ENCODE results near the gene SDK1. TPM values are rescaled to one million over a fixed set of nuclear protein-coding genes. Genes with fewer than 3 reads are reported as not detected.

Gene SDK1
- total and polyA plus RNA-seq, 2 donors (not counting 3 experiments of a cell fraction or from before 2014, with no cell fraction given), result 1.6 to 3.9 TPM

GRCh38 chr7:4265066-4265465 is 964.0 kb downstream of the SDK1 start:
- H3K36me3 ChIP-seq (ENCODE audit: control insufficient read depth in 2 of 2, extremely low read depth in 1 of 2, insufficient read depth in 2 of 2, low read length in 2 of 2), result no peaks in the 10 kb centered on the region
- H3K9me3 ChIP-seq (replicated peaks; ENCODE audit: control insufficient read depth, insufficient read depth, low read length), result peaks cover 2% of the 10 kb centered on the region
- no peak overlapping the region for H3K4me2 ChIP-seq (ENCODE audit: insufficient read depth, low read length)
- no TSS peak for BruUV-seq (replicated peaks)
- dilution Hi-C loops (cut with MboI; ENCODE audit: extremely low pct_ligation_motif_present, low sequenced_read_pairs) (no loop called here), intact Hi-C loops (cut with micrococcal nuclease) (no loop called here)
- H3K9ac ChIP-seq (replicated peaks; ENCODE audit: extremely low read depth, insufficient read depth, low read length), result no peak overlapping the region
- no peaks in the 10 kb centered on the region for H3K27me3 ChIP-seq (ENCODE audit: control insufficient read depth in 2 of 2, insufficient read depth in 2 of 2, low read length in 2 of 2)
- H3K27ac ChIP-seq (ENCODE audit: insufficient read depth, low read depth, low read length), result no peak overlapping the region
- H2AFZ ChIP-seq (ENCODE audit: low read depth, low read length), result no peak overlapping the region
- ChIA-PET POLR2A (no interaction called here), CTCF (no interaction called here)
- TF ChIP-seq MAX (IDR thresholded peaks at IDR 0.05; ENCODE audit: insufficient read depth, insufficient read length) (no peak), CTCF (IDR thresholded peaks at IDR 0.05; ENCODE audit: extremely low read depth in 1 of 2, insufficient read depth in 1 of 2, low read depth in 1 of 2, low read length in 2 of 2) (no peak), EZH2 (IDR thresholded peaks at IDR 0.05; ENCODE audit: borderline replicate concordance, low read depth, low read length, severe bottlenecking) (no peak), GATA2 (IDR thresholded peaks at IDR 0.05; ENCODE audit: insufficient read depth, insufficient read length, low read depth, low read length) (no peak), POLR2A (IDR thresholded peaks at IDR 0.05; ENCODE audit: low read depth, low read length) (no peak), POLR2AphosphoS5 (IDR thresholded peaks at IDR 0.05; ENCODE audit: insufficient read depth, low read depth, low read length) (no peak), MYC (IDR thresholded peaks at IDR 0.05; ENCODE audit: low read depth, low read length) (no peak)
- DNase-seq (ENCODE audit: low read depth, low spot score) (no peak), FAIRE-seq (no peak)
- no peaks in the 10 kb centered on the region for H3K9me1 ChIP-seq (replicated peaks; ENCODE audit: control insufficient read depth, extremely low read depth, insufficient read depth, low read length)
- no peaks in the 10 kb centered on the region for H3K4me1 ChIP-seq (ENCODE audit: control insufficient read depth, extremely low read depth, insufficient read depth, low read length)
- H3K79me2 ChIP-seq (ENCODE audit: control insufficient read depth, insufficient read depth, low read length), result no peaks in the 10 kb centered on the region
- no peak overlapping the region for H3K4me3 ChIP-seq (replicated peaks in 1 of 3; ENCODE audit: insufficient read depth in 1 of 3, low read depth in 1 of 3, low read length in 3 of 3)
- H4K20me1 ChIP-seq (replicated peaks; ENCODE audit: control insufficient read depth, extremely low read depth, insufficient read depth, low read length), result no peaks in the 10 kb centered on the region

Data from endothelial cell of umbilical vein (primary cell).